Measurements from ENCODE around the gene DNM1.
A peak's percentile ranks its signal among the peaks of the same experiment; 100 is the strongest.
"Not testable (repeated sequence)": the region's sequence is repeated elsewhere in the genome, so short reads cannot be mapped to it uniquely, and the experiment has no call there.

The DNM1 gene

DNA sequence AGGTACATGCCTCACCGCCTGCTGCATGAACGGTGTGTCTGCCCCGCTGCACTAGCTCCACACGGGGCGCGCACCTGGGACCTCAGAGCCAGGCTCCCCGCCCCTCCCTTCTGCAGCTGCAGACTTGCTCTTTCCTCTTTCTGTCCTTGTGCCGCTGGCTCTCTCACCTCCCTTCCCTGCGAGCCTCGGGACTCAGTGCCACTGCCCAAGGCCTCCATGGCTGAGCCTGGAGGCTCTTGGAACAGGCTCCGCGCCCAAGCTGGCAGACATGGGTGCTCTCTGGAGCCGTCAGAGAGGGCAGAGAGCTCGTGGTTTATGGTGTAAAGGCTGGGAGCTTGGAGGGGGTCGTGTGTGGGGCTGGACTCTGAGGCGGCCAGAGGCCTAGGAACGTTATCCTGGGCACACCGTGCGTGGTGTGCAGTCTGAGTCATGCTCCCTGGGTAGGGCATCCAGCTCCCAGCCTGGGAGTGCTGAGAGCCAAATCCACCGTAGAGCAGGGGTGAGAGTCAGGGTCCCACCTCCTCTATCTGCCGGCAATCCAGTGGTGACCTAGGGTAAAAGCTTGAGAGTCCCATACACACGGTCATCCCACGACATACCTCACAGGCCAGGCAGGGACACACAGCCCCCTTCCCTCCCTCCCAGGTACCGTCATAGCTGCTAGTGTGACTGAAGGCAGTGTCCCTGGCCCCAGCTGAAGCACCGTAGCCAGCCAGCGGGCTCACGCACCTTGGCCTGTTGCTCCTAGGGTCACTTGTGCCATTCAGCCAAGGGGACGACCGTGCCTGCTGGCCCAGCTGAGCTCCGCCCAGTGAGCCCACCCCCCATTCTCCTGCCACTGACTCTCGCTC lies 50.2 kb downstream of the DNM1 start:
- no peak for DNase-seq

DNA sequence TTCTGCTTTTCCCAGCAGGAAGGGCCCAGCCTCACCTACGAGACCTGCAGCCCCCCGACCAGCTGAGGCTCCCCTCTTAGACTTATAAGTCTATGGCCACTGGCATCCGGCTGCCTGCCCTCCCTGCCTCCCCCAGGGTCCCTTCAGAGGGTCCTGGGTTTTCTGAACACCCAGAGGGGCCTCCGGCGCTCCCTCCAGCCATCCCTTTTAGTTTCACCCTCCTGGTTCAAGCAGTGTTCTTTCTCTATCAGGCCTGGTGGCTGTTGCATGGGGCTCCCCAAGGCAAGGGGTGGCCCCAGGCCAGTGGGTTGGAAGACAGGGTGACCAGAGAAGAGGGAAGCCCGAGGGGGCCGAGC lies 50.8 kb downstream of the DNM1 start:
- no peak for DNase-seq

DNA sequence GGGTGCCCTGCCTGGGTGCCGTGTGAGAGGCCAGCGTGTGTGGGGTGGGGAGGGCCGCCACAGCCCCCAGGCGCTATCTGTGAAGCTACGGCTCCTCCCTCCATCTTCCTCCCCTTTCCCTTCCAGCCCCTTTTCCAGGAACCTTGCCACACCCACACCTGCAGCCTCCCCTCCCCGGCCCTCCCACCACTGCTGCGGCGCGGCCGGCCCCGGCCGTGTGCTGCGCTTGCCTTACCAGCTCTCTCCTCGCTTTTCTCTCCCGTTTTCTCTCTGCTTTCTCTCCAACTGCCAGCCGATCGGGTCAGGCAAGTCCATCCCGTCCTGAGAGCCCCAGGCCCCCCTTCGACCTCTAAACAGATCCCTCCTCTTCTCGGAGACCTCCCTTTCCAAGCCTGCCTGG lies 51.2 kb downstream of the DNM1 start:
- DNase-seq, result no peak

DNA sequence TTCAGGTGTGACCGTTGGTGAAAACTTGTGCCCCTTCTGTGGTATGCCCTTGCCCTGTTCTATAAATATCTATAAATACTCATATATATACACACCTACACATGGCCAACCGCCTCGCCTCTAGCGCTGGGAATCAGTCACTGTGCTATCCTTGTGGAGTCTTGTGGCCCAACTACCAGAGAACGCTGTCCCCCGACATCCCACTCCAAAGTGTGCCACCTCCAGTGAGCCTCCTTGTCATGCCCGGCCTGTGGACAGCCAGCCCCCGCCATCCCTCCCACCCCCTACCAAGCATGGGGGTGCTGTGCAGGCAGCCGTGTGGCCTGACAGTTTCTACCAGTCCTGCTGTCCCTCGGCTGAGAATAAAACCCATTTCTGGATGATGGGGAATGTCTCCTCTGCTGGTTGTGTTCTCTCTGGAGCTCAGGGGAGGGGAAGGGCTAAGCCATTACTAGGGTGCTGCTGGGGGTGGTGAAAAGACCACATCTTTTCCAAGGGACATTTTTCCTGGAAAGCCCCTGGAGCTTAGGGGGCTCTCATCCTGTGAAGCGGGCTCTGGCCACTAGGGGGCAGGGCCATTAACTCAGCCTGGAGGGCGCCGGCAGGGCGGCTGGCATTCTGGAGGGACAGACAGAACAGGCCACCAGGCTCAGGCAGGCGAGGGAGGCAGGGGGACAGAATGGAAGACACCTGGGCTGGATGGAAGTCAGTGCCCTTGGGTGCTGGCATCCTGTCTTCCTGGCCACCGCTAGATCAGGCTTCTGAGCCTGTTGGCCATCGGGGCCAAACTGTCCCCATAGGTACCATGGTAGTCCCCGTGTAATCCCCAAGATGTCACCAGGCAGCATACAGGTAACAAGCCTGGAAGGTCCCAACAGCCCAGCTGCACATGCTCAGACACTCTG lies 51.9 kb downstream of the DNM1 start:
- peak; percentile 55 for DNase-seq

DNA sequence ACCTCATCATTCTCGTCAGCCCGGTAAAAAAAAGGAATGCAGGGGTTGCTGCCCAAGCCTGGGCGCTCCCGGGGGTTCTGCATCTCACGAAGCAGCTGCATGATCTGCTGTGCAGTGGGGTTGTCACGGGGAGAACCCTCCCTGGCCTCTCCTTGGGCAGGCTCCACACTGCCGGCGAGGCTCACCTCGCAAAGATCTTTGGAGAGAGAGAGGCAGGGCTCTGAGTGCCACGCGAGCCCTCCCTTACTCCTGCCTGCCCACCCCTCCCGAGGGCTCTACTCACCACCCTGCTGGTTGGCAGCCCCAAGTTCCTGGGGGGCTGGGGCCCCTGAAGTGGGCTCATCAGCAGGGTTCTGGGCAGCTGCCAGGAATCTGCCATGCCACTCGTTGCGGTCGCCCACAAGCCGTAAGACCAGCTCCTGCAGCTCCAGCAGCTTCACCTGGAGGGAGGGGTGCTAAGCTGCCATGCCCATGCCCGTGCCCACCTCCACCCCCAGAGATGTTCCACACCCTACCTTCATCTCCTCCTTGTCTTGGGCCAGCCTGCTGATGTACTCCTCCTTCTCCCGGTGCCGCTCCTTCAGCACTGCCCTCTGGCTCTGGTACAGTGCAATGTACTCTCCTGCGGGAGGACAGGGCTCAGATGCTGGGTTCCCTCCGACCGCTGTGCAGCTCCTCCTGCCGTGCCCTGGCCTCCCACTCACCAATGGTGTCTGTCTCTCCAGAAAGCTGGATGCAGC lies 54.1 kb downstream of the DNM1 start:
- no peak for DNase-seq

DNA sequence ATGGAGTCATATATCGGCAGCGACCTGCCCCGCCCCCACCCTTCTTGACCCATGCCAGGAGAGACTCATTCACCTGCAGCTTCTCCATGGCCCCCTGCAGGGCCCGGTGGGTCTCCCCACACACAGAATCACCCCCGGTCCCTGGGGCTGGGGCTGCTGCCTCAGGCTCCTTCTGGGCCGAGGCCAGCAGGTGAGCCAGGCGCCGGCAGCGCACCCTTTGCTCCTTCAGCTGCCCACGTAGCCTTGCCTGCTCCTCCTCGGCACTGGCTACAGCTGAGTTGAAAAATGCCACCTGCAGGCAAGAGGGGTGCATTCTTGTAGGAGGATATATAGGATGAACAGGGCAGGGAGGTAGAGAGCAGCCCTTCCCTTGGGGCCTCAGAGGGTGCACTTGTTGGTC lies 54.7 kb downstream of the DNM1 start:
- DNase-seq, result no peak

DNA sequence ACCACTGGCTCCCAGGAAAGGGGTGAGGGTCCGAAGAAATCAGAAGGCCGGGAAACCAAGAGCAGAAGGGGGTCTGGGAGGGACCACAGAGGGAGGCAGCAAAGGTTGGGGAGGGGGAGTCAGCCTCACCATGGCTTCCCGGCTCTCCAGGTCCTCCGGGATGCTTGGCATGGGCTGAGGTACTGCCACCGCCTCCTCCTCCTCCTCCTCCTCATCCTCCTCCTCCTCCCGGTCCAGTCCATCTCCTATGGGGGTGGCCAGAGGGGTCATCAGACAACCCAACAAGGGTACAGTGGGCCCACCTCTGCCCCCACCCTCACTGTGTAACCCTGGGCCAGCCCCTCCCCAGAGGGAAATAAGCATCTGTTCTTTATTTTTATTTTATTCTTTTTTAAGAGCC lies 55.1 kb downstream of the DNM1 start:
- DNase-seq, result no peak

DNA sequence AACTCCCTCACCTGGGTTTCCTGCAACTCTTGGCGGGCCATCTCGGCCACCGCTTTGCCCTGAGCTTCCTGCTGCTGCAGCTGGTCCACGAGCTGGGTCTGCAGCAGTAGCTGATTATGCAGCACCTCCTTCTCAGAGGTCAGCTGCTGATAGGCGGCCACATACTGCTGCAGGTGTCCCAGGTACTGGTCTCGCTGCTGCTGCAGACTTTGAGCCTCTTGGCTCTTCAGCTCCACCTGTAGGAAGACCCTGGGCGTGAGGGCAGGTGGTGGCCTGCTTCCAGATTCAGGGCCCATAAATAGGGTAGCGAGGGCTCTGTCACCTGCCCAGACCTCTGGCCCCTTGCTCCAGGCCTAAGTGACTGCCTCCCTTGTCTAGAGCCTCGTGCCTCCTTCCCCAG lies 56.0 kb downstream of the DNM1 start:
- DNase-seq, result no peak

DNA sequence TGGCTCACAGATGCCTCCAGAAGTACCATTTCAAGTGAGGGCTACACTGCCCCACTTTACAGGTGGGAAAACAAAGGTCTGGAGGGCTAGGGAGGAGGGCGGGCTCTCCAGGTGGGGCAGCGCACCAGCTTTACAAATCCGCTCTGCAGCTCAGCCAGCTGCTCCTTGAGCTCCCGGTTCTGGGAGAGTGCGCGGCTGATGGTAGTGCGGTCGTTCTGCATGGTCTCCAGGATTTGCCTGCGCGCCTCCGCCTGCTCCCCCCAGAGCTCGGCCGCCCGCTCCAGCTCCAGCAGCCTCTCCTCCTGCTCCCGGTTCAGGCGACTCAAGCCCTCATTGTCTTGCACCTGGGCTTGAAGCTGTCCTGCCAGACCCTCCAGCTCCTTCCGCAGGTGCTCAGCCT lies 57.2 kb downstream of the DNM1 start:
- DNase-seq, result no peak

DNA sequence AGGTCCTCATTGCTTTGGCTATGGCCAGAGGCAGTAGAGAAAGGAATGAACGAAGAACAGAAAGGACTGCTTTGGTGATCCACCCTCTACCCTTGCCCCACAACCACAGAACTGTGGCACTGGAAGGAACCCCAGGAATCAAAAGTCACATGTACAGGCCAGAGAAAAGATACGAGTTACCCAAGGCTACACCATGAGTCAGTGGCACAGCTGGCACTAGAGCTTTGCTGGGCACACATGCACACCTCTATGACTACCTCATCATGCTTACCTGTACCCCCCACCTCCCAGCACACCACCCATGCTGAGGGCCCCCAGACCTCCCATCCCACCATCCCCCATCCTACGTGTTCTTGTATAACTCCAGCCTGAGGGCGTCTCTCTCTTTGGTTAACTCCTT lies 59.5 kb downstream of the DNM1 start:
- no peak for DNase-seq

DNA sequence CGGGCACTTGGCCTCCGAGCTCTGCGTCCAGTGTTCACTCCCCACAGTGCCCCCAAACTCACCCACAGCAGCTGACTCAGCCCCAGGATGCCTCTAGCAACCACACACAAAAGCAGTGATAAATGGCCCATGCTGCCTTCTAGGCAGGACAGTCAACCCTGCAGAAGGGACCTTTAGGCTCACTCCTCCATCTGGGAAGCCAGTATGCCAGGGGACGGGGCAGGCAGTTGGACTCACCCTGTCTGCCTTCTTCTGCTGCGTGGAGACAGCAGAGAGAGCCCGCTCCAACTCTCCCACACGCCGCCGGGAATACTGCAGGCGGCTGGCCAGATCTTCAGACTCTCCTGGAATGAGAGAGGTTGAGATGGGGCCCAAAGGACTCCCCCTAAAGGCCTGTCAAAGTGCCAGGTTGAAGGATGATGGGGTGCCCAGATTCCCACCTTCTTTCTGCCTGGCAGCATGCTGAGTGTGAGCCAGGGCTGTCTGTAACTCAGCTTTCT lies 62.2 kb downstream of the DNM1 start:
- no peak for DNase-seq

DNA sequence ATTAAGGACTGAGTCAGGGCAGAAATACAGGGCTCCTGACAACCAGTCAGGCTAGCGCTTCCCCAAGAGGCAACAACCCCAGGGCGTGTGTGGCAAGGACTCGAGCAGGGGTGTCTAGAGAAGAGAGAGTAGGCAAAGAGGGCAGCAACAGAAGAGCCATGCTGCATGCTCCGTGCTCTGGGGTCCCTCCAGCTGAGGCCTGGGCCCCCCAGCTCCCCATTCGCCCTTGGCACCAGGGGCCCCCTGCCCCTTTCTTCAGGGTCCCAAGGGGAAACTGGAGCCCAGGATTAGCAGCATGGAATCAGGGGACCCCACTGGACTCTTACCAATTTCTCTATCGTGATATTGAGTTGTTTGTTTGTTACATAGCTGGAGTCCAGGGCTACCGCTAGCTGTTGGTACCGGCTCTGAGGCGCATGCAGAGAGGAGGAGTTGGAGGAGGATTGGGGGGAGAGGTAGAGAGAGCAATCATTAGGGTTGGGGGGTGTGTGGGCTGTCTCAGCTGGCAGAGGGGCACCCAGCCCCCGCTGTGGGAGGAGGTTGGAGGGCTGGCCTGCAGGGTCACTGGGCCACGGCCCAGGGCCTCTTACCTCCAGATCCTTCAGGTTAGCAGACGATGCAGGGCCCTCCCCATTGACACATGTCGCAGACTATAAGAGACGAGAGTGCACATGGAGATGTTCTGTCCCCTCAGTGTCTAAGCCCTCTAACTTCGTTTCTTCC lies 63.9 kb downstream of the DNM1 start:
- no peak for DNase-seq

DNA sequence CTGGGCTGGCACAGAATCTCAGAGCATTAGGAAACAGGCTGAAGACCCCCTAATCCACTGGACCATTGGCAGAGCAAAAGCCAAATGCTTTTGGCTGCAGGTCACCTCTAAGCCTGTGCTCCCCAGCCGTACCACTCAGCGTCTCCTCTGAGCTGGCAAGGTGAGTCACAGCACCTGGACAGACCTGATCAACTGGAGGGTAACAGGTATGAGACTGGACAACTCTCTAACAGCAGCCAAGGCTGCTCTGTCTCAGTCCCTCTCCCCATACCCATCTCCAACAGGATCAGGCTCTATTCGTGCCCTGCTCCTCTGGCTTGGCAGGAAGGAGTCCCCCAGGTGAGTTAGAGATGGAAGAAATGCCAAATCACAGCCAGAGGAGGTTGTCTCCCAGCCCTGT lies 67.9 kb downstream of the DNM1 start:
- no peak for DNase-seq

DNA sequence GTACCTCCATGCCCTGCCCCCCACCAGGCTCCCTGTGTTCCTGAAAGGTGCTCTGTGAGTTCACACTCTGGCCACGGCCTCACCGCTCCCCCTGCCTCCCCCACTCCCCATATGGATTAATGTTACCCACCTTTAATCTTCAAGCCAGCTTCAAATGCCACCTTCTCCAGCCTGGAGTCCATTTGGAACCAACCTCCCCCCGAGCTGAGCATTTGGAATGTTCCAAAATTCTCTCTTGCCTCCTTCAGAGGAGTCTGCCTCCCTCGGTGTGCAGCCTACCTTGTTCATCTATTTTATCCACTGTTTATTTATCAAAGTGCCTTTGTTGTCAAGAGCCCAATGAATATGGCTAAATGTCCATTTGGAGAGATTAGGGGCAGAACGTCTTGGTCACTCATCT lies 68.3 kb downstream of the DNM1 start:
- DNase-seq, result no peak

DNA sequence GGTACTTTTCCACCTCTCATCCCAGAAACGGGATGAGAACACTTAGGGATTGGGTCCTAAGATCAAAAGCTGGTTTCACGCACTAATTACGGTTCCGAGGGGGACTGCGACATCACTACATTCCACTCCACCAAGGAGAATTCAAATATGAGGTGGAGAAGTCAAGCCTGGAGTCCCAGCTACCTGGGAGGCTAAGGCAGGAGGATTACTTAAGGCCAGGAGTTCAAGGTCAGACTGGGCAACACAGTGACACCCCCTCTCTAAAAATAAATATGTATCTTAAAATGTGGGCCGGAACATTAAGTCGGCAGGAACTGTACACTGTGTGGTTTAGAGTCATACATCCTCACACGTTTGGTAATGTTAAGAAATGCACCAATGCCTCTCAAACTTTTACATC lies 71.1 kb downstream of the DNM1 start:
- no peak for DNase-seq

DNA sequence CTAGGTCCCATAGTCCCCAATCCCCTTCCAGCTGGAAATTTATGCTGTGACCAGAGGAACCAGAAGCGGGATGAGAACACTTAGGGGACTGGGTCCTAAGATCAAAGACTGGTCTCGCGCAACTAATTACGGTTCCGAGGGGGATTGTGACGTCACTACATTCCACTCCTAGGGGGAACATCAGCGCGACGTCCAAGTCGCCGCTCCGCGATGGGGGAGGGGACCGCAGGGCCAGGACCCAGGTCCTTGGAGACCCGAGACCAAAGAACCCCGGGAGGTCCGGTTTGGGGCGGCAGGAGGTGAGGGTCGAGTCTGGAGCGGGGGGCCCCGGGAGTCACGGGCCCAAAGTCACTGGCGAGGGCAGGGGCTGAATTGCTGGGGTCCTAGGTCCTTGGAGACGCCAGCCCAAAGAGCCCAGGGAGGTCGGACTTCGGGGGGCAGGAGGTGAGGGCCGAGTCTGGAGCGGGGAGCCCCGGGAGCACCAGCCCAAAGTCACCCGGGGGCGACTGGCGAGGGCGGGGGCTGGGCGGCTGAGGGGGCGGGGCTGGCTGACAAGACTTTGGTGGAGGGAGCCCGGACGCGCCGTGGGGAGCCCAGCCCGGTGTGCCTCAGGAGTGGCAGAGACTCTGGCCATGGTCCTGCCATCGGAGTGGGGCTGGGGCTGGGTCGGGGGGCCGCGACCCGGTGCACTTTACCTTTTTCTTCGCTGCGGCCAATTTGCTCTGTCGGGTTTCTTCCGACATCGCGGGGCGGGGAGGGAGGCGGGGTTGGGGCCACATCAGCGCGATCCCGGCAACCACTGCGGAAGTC lies 72.2 kb downstream of the DNM1 start, which contains the start of gene GOLGA2:
TSS of gene GOLGA2 (minus strand) at position 810 of the 810 bp plus-strand sequence. CDS start at position 779, 31 bp downstream.
- DNase-seq, result peak; percentile 17

DNA sequence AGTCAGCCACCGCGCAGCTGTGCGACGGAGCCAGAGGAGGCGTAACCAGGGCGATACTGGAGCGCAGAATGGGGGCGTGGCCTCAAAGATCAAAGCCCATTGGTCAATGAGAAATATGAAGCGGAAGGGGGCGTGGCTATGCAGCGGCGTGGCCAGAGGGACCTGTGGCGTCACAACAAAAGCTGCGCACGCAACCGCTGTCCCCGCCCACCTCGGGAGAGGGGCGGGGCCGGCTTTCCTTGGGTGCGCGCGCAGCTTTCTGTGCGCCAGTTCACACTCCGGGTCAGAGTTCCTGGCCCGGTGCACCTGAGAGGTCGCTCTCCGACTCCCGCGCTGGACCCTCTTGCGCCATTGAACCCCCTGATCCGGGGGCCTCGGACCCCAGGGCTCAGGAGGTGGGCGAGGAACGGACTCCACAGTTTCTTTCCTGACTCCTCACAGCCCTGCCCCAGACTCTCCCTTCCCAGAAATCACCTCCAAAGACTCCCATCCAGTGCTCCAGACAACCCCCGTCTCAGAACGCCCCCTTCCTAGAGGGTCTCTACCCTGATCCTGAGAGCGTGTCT lies 72.9 kb downstream of the DNM1 start, which contains the start of gene SWI5:
TSS of gene SWI5 (plus strand) at position 269 of the 566 bp plus-strand sequence.
- DNase-seq, result peak; percentile 100

DNA sequence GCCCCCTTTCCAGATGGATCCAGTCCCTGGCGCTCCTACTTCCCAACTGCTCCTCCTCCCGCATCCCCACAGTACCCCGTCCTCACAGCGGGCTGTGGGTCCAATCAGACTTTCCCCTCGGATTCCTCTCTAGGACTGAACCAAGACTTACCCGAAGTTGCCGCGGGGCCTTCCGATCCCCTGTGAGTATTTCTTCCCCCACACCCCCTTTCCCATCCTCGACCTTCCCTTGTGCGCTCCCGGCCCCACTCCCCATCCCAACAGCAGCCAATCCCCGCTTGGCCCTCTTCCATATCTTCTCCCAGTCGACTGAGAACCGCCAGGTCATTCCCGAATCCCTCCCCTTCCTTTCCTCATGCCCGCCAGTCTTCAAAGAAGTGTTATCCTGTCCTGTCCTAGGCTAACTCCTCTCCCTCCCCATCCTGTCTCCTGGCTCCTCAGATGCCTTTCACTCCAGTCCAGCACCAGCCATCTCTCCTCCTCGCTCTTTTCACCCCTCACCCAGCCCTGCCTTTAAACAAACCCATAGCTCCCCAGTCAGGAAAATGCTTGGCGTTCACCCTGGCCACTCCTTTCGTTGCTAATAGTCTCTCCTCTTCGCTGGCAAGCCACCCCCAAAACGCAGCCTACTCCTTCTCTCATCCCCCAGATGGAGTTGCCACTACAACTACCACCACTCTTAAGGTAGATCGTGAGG lies 73.5 kb downstream of the DNM1 start:
- DNase-seq, result no peak

DNA sequence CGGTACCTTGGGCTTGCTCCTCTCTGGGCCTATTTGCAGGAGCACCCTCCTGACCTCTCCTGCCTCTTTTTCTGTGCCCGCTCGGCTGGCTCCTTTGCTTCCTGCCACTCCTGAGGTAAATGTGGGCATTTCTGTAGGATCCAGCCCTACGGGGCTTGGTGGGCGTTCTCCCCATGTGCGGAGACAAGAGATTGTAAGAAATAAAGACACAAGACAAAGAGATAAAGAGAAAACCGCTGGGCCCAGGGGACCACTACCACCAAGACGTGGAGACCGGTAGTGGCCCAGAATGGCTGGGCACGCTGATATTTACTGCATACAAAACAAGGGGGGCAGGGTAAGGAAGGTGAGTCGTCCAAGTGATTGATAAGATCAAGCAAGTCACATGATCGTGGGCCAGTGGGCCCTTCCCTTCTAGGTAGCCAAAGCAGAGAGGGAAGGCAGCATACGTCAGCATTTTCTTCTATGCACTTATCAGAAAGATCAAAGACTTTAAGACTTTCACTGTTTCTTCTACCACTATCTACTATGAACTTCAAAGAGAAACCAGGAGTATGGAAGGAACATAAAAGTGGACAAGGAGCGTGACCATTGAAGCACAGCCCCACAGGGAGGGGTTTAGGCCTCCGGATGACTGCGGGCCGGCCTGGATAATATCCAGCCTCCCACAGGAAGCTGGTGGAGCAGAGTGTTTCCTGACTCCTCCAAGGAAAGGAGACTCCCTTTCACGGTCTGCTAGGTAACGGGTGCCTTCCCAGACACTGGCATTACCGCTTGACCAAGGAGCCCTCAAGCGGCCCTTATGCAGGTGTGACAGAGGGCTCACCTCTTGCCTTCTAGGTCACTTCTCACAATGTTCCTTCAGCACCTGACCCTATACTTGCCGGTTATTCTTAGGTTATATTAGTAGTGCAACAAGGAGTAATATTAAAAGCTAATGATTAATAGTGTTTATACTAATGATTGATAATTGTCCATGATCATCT lies 76.2 kb downstream of the DNM1 start:
- DNase-seq, result not testable (repeated sequence)

Measured in CD4-positive, alpha-beta T cell treated with Interleukin-17A for 1 hour (primary cell).